NCI-H82 (cell line): Measurements from ENCODE around the gene LYZL1.
"Not testable (repeated sequence)": the region's sequence is repeated elsewhere in the genome, so short reads cannot be mapped to it uniquely, and the experiment has no call there.

Experiments
- DNase-seq: peaks from one replicate; lab custom pipeline; 2025; lab: John Stamatoyannopoulos, UW

The LYZL1 gene

DNA sequence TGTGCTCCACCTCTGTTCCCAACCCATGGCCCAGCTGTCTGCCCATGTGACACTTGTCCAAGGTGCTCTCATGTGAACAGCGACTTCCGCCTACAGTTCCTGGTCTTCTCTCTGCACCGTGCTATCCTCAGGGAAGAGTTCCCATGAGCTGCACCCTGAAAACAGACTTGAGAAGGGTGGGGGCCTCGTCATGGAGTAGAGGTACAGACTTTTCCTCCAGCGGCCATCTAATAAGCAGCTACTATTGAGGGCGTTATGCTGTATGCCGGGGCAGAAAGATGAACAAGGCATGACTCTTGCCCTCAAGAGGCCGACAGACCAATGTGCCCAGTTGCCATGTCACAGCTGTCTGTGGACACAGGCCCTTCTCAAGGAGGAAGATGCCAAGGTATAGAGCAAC, 25.4 kb upstream of the LYZL1 start:
- no peak for DNase-seq

GRCh38 chr10:29265210-29265768, 23.6 kb upstream of the LYZL1 start:
- no peak for DNase-seq

DNA sequence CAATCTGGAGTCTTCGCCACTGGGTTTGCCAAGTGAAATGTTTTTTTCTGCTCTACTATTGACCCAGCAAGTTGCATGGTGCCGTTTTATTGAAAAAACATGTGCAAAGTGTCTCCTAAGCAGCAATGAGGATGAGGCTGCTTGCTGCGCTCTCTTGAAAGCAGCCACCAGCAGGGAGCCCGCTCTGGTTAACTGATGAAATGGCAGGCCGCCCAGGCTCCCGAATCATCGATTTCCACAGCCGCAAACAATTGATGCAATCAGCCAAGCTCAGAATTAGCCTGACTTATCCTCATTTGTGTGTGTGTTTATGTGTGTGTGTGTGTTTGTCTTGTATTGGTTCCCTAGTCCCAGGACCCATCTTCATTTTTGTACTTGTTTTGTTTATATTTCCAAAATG, 22.2 kb upstream of the LYZL1 start:
- DNase-seq: no peak

DNA sequence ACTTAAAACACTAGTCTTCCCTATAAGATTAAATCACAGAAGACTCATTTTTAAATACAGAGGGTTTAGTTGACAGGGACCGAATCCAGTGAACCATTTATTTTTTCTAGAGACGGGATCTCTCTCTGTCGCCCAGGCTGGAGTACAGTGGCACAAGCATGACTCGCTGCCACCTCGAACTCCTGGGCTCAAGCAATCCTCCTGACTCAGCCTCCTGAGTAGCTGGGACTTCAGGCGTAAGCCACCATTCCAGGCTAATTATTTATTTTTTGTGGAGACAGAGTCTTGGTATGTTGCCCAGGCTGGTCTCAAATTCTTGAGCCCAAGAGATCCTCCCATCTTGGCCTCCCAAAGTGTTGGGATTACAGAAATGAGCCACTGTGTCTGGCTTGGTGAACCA, 20.9 kb upstream of the LYZL1 start:
- DNase-seq: no peak

GRCh38 chr10:29269486-29269885, 19.4 kb upstream of the LYZL1 start:
- no peak for DNase-seq

GRCh38 chr10:29270883-29271282, 18.0 kb upstream of the LYZL1 start:
- no peak for DNase-seq

DNA sequence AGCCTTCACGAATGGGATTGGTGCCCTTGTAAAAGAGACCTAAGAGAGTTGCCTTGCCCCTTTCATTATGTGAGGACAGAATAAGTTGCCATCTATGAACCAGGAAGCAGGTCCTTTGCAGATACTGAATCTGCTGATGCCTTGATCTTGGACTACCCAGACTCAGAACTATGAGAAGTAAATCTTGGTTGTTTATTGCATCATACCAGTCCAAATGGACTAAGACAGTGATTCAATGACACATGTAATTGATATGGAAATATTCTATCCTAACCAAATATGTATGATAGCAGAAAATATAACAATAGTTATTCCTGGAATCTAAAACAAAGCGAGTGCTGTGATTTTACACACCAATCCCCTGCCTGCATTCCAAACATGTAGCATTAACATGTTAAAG, 17.0 kb upstream of the LYZL1 start:
- no peak for DNase-seq

- no peak for DNase-seq
Observed at GRCh38 chr10:29273478-29273877, 15.4 kb upstream of the LYZL1 start.

DNA sequence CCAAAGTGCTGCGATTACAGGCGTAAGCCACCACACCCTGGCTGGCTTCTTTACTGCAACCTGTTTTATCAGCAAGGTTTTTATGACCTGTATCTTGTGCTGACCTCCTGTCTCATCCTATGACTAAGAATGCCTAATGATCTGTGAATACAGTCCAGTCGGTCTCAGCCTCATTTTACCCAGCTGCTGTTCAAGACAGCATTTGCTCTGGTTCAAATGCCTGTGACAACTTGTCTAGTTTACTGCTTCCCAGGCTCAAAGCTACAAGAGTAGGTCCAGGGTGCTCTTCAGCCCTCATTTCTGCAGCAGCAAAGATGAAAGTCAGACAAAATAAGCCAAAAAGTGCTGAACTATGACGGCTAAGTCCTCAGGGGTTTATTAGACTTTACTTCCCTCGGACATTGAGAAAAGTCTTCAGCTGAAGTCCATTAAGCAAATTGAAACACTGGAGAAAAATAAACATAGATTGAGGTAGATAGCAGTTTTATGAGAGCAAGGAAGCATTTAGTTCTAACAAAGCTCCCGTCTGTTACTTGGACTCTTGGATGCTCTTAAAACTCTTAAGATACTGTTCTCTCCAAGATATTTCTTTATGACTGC, 12.5 kb upstream of the LYZL1 start:
- no peak for DNase-seq

GRCh38 chr10:29277296-29277695, 11.6 kb upstream of the LYZL1 start:
- DNase-seq: no peak

- DNase-seq: no peak
Observed at GRCh38 chr10:29279779-29280487, 8.9 kb upstream of the LYZL1 start.

DNA sequence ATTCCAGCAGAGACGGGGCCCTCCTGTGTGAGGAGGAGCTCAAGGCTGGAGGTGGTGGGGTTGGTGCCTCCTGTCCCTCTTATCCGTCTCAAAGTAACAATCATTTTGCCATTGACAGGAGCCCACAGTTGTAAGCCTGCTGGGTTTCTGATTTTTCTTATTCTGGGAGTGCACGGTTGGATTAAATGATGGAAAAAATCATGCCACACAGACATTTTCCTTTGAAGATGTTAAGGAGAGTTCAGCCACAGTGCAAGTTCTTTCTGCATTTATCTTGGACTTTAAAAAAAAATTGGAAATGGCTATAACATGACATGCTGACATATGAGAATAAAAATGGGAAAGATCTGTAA, 8.4 kb upstream of the LYZL1 start:
- DNase-seq: no peak

DNA sequence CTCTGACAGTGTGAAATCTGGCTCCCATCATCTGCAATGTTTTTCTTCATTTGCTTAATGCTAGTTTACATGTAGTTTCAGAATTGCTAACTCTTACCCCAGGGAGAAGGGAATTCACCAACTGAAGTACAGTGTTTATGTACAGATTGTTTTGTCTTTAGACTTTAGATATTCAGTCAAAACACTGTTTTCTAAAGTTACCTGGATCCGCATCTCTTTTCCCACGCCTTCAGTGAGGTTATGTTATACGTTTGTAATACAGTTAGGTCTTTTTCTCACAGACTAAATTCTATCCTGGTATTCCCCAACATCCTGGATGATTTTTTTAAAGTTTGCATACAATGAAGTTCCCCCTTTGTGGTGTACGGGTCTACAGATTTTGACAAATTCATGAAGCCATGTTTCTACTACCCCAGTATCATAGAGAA, 3.2 kb upstream of the LYZL1 start:
- no peak for DNase-seq

DNA sequence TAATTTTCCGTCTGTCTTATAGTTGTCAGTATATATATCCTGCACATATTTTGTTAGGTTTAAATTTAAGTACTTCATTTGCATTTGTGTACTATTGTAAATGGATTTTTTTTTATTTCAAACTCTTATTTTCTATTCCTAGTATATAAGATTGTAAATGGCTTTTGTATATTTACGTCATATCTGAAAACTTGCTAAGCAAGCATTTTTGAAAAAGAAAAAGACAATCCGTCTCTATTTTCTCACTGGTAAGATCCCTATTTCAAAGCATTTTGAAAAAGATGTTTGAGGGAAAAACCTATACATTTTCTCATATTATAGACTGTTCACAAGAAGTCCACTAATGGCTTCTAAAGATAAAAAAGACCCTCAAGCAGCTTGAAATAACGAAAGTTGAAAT, 1.2 kb upstream of the LYZL1 start:
- DNase-seq: no peak

DNA sequence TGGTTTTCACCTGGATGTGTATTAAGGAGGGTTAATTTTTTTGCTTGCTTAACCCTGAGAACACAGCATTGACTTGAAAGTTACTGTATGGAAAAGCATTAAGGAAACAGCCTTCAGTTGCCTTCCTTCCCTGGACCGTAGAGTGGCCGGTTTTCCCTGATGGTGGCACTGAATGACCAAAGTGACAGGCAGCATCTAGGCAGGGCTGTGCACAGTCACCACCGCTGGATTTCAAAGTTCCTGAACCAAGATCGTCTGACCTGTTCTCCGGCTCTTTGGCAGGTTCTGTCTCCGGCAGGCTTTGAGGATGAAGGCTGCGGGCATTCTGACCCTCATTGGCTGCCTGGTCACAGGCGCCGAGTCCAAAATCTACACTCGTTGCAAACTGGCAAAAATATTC, 2.7 kb downstream of the LYZL1 start:
- not testable (repeated sequence) for DNase-seq

GRCh38 chr10:29292406-29292805, 3.5 kb downstream of the LYZL1 start:
- DNase-seq: not testable (repeated sequence)

- DNase-seq: no peak
Observed at GRCh38 chr10:29295813-29296212, 6.9 kb downstream of the LYZL1 start.

DNA sequence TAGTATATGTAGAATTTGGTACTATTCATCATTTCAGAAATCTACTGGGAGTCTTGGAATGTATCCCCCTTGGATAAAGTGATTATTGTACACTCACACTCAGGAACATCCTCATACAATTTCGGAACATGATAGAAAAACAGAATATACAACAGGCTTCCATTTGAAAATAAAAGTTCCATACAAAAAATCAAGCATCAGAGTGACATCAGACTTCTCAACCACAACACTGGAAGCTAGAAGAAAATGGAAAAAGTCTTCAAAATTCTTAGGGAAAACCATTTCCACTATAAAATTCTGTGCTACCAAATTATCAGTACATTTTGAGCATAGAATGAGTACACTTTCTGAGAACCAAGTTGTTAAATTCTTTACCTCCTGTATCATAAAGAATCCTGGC, 8.8 kb downstream of the LYZL1 start:
- no peak for DNase-seq

DNA sequence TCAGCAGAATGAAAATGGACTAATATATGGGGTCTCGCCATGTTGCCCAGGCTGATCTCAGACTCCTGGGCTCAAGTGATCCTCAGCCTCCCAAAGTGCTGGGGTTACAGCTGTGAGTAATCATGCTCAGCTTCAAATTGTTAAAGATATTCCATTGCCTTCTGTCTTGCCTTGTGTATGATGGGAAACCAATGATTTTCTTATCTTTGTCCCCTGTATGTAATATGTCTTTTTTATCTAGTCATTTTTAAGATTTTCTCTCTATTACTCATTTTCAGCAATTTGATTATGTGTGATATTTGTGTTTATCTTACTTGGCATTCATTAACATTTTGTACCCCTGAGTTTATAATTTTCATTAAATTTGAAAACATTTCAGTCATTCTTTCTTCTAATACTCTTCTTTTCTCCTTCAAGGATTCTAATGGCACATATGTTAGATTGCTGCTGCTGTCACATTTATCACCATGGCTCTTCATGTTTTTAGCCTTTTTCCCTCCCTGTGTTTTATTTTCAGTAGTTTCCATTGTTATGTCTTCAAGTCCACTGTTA, 12.6 kb downstream of the LYZL1 start:
- DNase-seq: no peak

- DNase-seq: no peak
Observed at GRCh38 chr10:29302499-29302898, 13.6 kb downstream of the LYZL1 start.

- DNase-seq: peak; percentile 76
Observed at GRCh38 chr10:29304264-29304994, 15.6 kb downstream of the LYZL1 start.

- DNase-seq: no peak
Observed at GRCh38 chr10:29304995-29305335, 16.1 kb downstream of the LYZL1 start.

DNA sequence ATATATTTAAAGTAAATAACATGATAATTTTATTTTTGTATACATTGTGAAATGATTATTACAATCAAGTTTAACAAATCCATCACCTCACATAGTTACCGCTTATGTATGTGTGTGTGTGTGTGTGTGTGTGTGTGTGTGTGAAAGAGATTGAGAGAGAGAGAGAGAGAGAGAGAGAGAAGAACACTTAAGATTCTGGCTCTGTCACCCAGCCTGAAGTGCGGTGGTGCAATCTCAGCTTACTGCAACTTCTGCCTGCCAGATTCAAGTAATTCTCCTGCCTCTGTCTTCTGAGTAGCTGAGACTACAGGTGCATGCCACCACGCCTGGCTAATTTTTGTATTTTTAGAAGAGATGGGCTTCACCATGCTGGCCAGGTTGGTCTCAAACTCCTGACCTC, 17.8 kb downstream of the LYZL1 start:
- no peak for DNase-seq
